SJCRH30 (cell line): ENCODE results near the gene LLGL2. TPM values are rescaled to one million over a fixed set of nuclear protein-coding genes. Genes with fewer than 3 reads are reported as not detected.
"Not testable (repeated sequence)": the region's sequence is repeated elsewhere in the genome, so short reads cannot be mapped to it uniquely, and the experiment has no call there.

Source experiments
- DNase-seq, 2 experiments: peaks; one replicate each; pipeline ENCODE4 v3.0.0-alpha.2; 2015 to 2020
- H3K27ac ChIP-seq: fragments of 250-450 bp; sonication (Bioruptor Pico); 2 replicates; pipeline ENCODE4 v1.5.1; 2020; ENCODE audit warnings: mild to moderate bottlenecking, moderate library complexity
- H3K27me3 ChIP-seq: fragments of 250-450 bp; sonication (Bioruptor Pico); 2 replicates; pipeline ENCODE4 v1.5.1; 2020; ENCODE audit warnings: mild to moderate bottlenecking, moderate library complexity
- H3K36me3 ChIP-seq: fragments of 250-450 bp; sonication (Bioruptor Pico); 2 replicates; pipeline ENCODE4 v1.5.1; 2020; ENCODE audit warnings: mild to moderate bottlenecking, moderate library complexity
- H3K4me1 ChIP-seq: fragments of 250-450 bp; sonication (Bioruptor Pico); 2 replicates; pipeline ENCODE4 v1.5.1; 2020; ENCODE audit warnings: mild to moderate bottlenecking, moderate library complexity
- H3K4me3 ChIP-seq: fragments of 250-450 bp; sonication (Bioruptor Pico); 2 replicates; pipeline ENCODE4 v1.5.1; 2020; ENCODE audit warnings: mild to moderate bottlenecking, moderate library complexity
- H3K9me3 ChIP-seq: fragments of 250-450 bp; sonication (Bioruptor Pico); replicated peaks from 2 replicates; pipeline ENCODE4 v1.5.1; 2020; ENCODE audit warnings: mild to moderate bottlenecking, moderate library complexity
- total RNA-seq: library from RNA; depleted of rRNA; stranded (reverse); fragments of >200 nt; shearing (Covaris generic); gene quantifications from 2 replicates; pipeline ENCODE4 v1.2.3, GENCODE V29; 2014

Gene LLGL2
- total RNA-seq, 1 experiment from 2014 or later: not detected

- Histone ChIP-seq H3K36me3 (peaks cover 21% of the 10 kb centered on the region), H3K27ac (no peak overlapping the region), H3K9me3 (no peaks in the 10 kb centered on the region), H3K4me3 (no peak overlapping the region), H3K27me3 (no peaks in the 10 kb centered on the region), H3K4me1 (no peaks in the 10 kb centered on the region)
- DNase-seq: no peak
Measured at GRCh38 chr17:75518201-75518600, 7.3 kb upstream of the LLGL2 start.

- Histone ChIP-seq H3K4me3 (no peak overlapping the region), H3K9me3 (no peaks in the 10 kb centered on the region), H3K36me3 (peaks cover 26% of the 10 kb centered on the region), H3K27ac (no peak overlapping the region), H3K4me1 (no peaks in the 10 kb centered on the region), H3K27me3 (no peaks in the 10 kb centered on the region)
- no peak for DNase-seq
Measured at GRCh38 chr17:75518983-75519537, 6.4 kb upstream of the LLGL2 start.

- not testable (repeated sequence) for H3K27me3 ChIP-seq, H3K27ac ChIP-seq, H3K4me1 ChIP-seq, H3K9me3 ChIP-seq, DNase-seq, H3K4me3 ChIP-seq
- H3K36me3 ChIP-seq: peaks cover 33% of the 10 kb centered on the region
Measured at GRCh38 chr17:75520413-75520812, 5.1 kb upstream of the LLGL2 start.

- peaks cover 33% of the 10 kb centered on the region for H3K36me3 ChIP-seq
- no peaks in the 10 kb centered on the region for H3K27me3 ChIP-seq
- no peaks in the 10 kb centered on the region for H3K9me3 ChIP-seq
- no peak for DNase-seq
- no peak overlapping the region for H3K27ac ChIP-seq
- H3K4me3 ChIP-seq: no peak overlapping the region
- H3K4me1 ChIP-seq: no peaks in the 10 kb centered on the region
Measured at GRCh38 chr17:75521290-75521689, 4.2 kb upstream of the LLGL2 start.

GRCh38 chr17:75521951-75522727, 3.4 kb upstream of the LLGL2 start:
- no peaks in the 10 kb centered on the region for H3K27me3 ChIP-seq
- no peaks in the 10 kb centered on the region for H3K4me1 ChIP-seq
- no peak for DNase-seq
- H3K4me3 ChIP-seq: no peak overlapping the region
- no peak overlapping the region for H3K27ac ChIP-seq
- H3K36me3 ChIP-seq: peaks cover 33% of the 10 kb centered on the region
- H3K9me3 ChIP-seq: no peaks in the 10 kb centered on the region

- H3K9me3 ChIP-seq: no peaks in the 10 kb centered on the region
- H3K27me3 ChIP-seq: no peaks in the 10 kb centered on the region
Measured at GRCh38 chr17:75523647-75524046, 1.9 kb upstream of the LLGL2 start.

GRCh38 chr17:75524269-75524969, 1.1 kb upstream of the LLGL2 start:
- Histone ChIP-seq H3K9me3 (no peaks in the 10 kb centered on the region), H3K4me1 (no peaks in the 10 kb centered on the region), H3K27ac (no peak overlapping the region), H3K4me3 (no peak overlapping the region), H3K36me3 (peaks cover 28% of the 10 kb centered on the region), H3K27me3 (no peaks in the 10 kb centered on the region)
- no peak for DNase-seq

More at GRCh38 chr17:75523647-75524046, 1.9 kb upstream of the LLGL2 start:
- Histone ChIP-seq H3K27ac (no peak overlapping the region), H3K36me3 (peaks cover 33% of the 10 kb centered on the region), H3K4me1 (no peaks in the 10 kb centered on the region), H3K4me3 (no peak overlapping the region)
- no peak for DNase-seq

- Histone ChIP-seq H3K4me3 (no peak overlapping the region), H3K27me3 (no peaks in the 10 kb centered on the region), H3K27ac (no peak overlapping the region), H3K9me3 (no peaks in the 10 kb centered on the region), H3K36me3 (peaks cover 21% of the 10 kb centered on the region), H3K4me1 (peaks cover under 1% of the 10 kb centered on the region; the same call in 1 of the 2 replicates)
- no peak for DNase-seq
Measured at GRCh38 chr17:75525806-75526554, 483 bp downstream of the LLGL2 start.

- Histone ChIP-seq H3K27ac (no peak overlapping the region), H3K4me1 (peaks cover 4% of the 10 kb centered on the region; the same call in 1 of the 2 replicates), H3K4me3 (no peak overlapping the region), H3K27me3 (no peaks in the 10 kb centered on the region), H3K9me3 (no peaks in the 10 kb centered on the region), H3K36me3 (peaks cover 21% of the 10 kb centered on the region)
- DNase-seq: no peak
Measured at GRCh38 chr17:75526555-75527270, 1.2 kb downstream of the LLGL2 start.

GRCh38 chr17:75530837-75531720, 5.6 kb downstream of the LLGL2 start:
- no peak overlapping the region for H3K4me3 ChIP-seq
- peak in 1 of 2 experiments; percentile 33 for DNase-seq
- H3K27ac ChIP-seq: no peak overlapping the region
- H3K4me1 ChIP-seq: peaks cover 9% of the 10 kb centered on the region; the same call in 1 of the 2 replicates
- no peaks in the 10 kb centered on the region for H3K36me3 ChIP-seq
- H3K27me3 ChIP-seq: no peaks in the 10 kb centered on the region; the same call in none of the 2 replicates
- no peaks in the 10 kb centered on the region for H3K9me3 ChIP-seq

GRCh38 chr17:75531721-75532072, 6.2 kb downstream of the LLGL2 start:
- Histone ChIP-seq H3K27me3 (peaks cover 6% of the 10 kb centered on the region), H3K27ac (no peak overlapping the region), H3K36me3 (no peaks in the 10 kb centered on the region), H3K4me3 (no peak overlapping the region), H3K4me1 (peaks cover 9% of the 10 kb centered on the region; the same call in 1 of the 2 replicates), H3K9me3 (no peaks in the 10 kb centered on the region)
- no peak for DNase-seq

GRCh38 chr17:75535119-75535537, 9.6 kb downstream of the LLGL2 start:
- Histone ChIP-seq H3K36me3 (no peaks in the 10 kb centered on the region), H3K27ac (no peak overlapping the region), H3K27me3 (peaks cover 18% of the 10 kb centered on the region), H3K9me3 (no peaks in the 10 kb centered on the region), H3K4me1 (peaks cover 9% of the 10 kb centered on the region; the same call in 1 of the 2 replicates), H3K4me3 (no peak overlapping the region)
- DNase-seq: peak in 1 of 2 experiments; percentile 26

- Histone ChIP-seq H3K36me3 (no peaks in the 10 kb centered on the region), H3K27me3 (peaks cover 21% of the 10 kb centered on the region), H3K27ac (no peak overlapping the region), H3K9me3 (no peaks in the 10 kb centered on the region), H3K4me1 (peaks cover 9% of the 10 kb centered on the region; the same call in 1 of the 2 replicates), H3K4me3 (no peak overlapping the region)
- no peak for DNase-seq
Measured at GRCh38 chr17:75535871-75536270, 10.4 kb downstream of the LLGL2 start.
